ENCODE results near the gene TTC7B.

- no peak for TF ChIP-seq JUN (CRISPR knock-in tag; IDR thresholded peaks at IDR 0.05)
- TF ChIP-seq MLLT10 (CRISPR knock-in tag; IDR thresholded peaks at IDR 0.05), result no peak
- no peak for TF ChIP-seq CTCF (CRISPR knock-in tag; IDR thresholded peaks at IDR 0.05)
- no peak for TF ChIP-seq MXI1 (IDR thresholded peaks at IDR 0.05; ENCODE audit: borderline replicate concordance, low read depth, low read length)
- no peak for TF ChIP-seq SRSF1 (optimal IDR thresholded peaks at IDR 0.05; ENCODE audit: low read depth, low read length)
- TF ChIP-seq ZNF550 (CRISPR knock-in tag; IDR thresholded peaks at IDR 0.05; ENCODE audit: borderline replicate concordance), result no peak
Observed at GRCh38 chr14:90715495-90715894, 100.7 kb downstream of the TTC7B start.
